ENCODE measurements around the gene KIAA0825.

DNA sequence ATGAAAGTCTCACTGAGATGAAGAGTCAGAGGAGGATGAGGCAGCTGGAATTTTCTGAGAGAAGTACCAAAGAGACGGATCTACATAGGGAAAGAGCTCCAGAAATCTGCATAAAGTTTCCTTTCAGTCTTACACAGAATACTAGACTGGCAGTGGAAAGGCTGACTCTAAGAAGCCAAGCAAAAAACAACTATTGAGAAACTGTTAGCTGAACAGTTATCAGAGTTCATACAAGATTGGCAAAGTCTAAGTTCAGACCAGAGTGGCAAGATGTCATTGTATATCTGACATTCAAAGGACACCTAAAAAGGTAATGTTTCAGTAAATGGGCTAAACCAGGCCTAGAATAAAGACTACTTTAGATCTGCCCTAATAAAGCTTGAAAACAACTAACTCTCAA, 209.0 kb downstream of the KIAA0825 start:
- TF ChIP-seq SUZ12 (IDR thresholded peaks at IDR 0.05): no peak
- no peak for TF ChIP-seq FOXK2 (IDR thresholded peaks at IDR 0.05)
